Caco-2 (cell line): ENCODE data around the gene PATJ. TPM values are rescaled to one million over a fixed set of nuclear protein-coding genes. Genes with fewer than 3 reads are reported as not detected.
"Not testable (repeated sequence)": the region's sequence is repeated elsewhere in the genome, so short reads cannot be mapped to it uniquely, and the experiment has no call there.

Source experiments
- BruUV-seq: library from RNA; stranded (reverse); fragments of 400-500 nt; replicated peaks from 2 replicates; lab custom pipeline; 2021; lab: Mats Ljungman, UMichigan
- CTCF ChIA-PET: fragments of 300-600 bp; sonication (Branson Sonifier 250); formaldehyde crosslinking; loops from one replicate; lab custom pipeline; 2022; ENCODE audit warnings: antibody characterized with exemption; lab: Charles Lee
- POLR2A ChIA-PET: fragments of 300-600 bp; sonication (Branson Sonifier 250); formaldehyde crosslinking; loops from one replicate; lab custom pipeline; 2022; ENCODE audit warnings: antibody characterized with exemption; lab: Charles Lee
- DNase-seq, 2 experiments: peaks; one replicate each; pipeline versions ENCODE4 v3.0.0 to v3.0.0-alpha.2; 2020 to 2022
- H3K27me3 ChIP-seq: replicated peaks from 2 replicates; pipeline ENCODE4 v1.6.0; 2011; ENCODE audit warnings: low read length; ENCODE audit not compliant: control insufficient read depth, insufficient read depth
- H3K36me3 ChIP-seq: 2 replicates; pipeline ENCODE4 v1.5.1; 2011; ENCODE audit warnings: low read length; ENCODE audit not compliant: control insufficient read depth, insufficient read depth
- H3K4me1 ChIP-seq: fragments of 250-450 bp; sonication (Bioruptor Pico); 2 replicates; pipeline ENCODE4 v1.5.1; 2020; ENCODE audit warnings: mild to moderate bottlenecking
- H3K4me3 ChIP-seq: 2 replicates; pipeline ENCODE4 v1.5.1; 2011; ENCODE audit warnings: low read depth, mild to moderate bottlenecking, control low read depth, low read length
- H3K9me3 ChIP-seq: fragments of 250-450 bp; sonication (Bioruptor Pico); 2 replicates; pipeline ENCODE4 v1.5.1; 2020; ENCODE audit warnings: mild to moderate bottlenecking, moderate library complexity
- H3K27ac Mint-ChIP-seq: one replicate; pipeline ENCODE4 v1.8.0; 2022; ENCODE audit warnings: mixed read lengths; ENCODE audit not compliant: unreplicated experiment
- H3K27me3 Mint-ChIP-seq: one replicate; pipeline ENCODE4 v1.8.0; 2022; ENCODE audit warnings: mixed read lengths; ENCODE audit not compliant: insufficient read depth, unreplicated experiment
- H3K36me3 Mint-ChIP-seq: one replicate; pipeline ENCODE4 v1.8.0; 2022; ENCODE audit warnings: mild to moderate bottlenecking, mixed read lengths; ENCODE audit not compliant: insufficient read depth, unreplicated experiment
- H3K4me1 Mint-ChIP-seq: one replicate; pipeline ENCODE4 v1.8.0; 2022; ENCODE audit warnings: low read depth, mixed read lengths; ENCODE audit not compliant: unreplicated experiment
- H3K4me3 Mint-ChIP-seq: one replicate; pipeline ENCODE4 v1.8.0; 2022; ENCODE audit warnings: mild to moderate bottlenecking, moderate library complexity, mixed read lengths; ENCODE audit not compliant: unreplicated experiment
- H3K9me3 Mint-ChIP-seq: one replicate; pipeline ENCODE4 v1.8.0; 2022; ENCODE audit warnings: mixed read lengths; ENCODE audit not compliant: unreplicated experiment
- intact Hi-C: fragments of 100-400 bp; cut with micrococcal nuclease; formaldehyde crosslinking; loops from one replicate; pipeline ENCODE4 v1.10.0; 2022; ENCODE audit not compliant: unreplicated experiment
- total RNA-seq: library from RNA; stranded (reverse); gene quantifications from 2 replicates; pipeline ENCODE4 v1.2.3, GENCODE V29; 2022
- TF ChIP-seq, protein P1 (sequence below), 2 experiments: fragments of 200-600 bp in 1 of 2; IDR thresholded peaks; 1 replicate in 1 of 2; 2 replicates in 1 of 2; pipeline versions ENCODE4 v1.5.1 to v1.8.0; 2011 to 2022; ENCODE audit warnings: antibody characterized with exemption in 1 of 2, control low read depth in 1 of 2, inconsistent platforms in 1 of 2, low read depth in 1 of 2, low read length in 1 of 2, mild to moderate bottlenecking in 1 of 2, moderate library complexity in 1 of 2; ENCODE audit not compliant: insufficient read depth in 1 of 2, severe bottlenecking in 1 of 2, unreplicated experiment in 1 of 2

PATJ gene
- total RNA-seq, 1 experiment from 2014 or later = 31.6 TPM

GRCh38 chr1:62183164-62184020, 441.1 kb downstream of the PATJ start:
- H3K9me3 ChIP-seq, H3K27me3 Mint-ChIP-seq, H3K9me3 Mint-ChIP-seq, H3K27ac Mint-ChIP-seq, H3K36me3 ChIP-seq, DNase-seq, H3K36me3 Mint-ChIP-seq, H3K4me3 Mint-ChIP-seq, H3K4me1 ChIP-seq, H3K4me3 ChIP-seq, BruUV-seq, POLR2A ChIA-PET, H3K27me3 ChIP-seq, intact Hi-C loops, CTCF ChIA-PET: not testable (repeated sequence)
- H3K4me1 Mint-ChIP-seq = peaks cover 18% of the 10 kb centered on the region

DNA sequence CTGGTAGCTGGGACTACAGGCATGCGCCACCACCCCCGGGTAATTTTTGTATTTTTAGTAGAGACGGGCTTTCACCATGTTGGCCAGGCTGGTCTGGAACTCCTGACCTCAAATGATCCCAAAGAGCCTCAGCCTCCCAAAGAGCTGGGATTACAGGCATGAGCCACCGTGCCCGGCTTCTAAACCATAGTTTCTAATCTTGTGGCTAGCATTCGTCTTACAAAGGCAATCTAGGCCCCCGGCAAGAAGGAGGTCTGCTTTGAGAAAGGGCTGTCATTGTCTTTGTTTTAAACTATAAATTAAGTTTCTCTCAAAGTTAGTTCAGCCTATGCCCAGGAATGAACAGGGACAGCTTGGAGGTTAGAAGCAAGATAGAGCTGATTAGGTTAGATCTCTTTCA, 442.1 kb downstream of the PATJ start:
- Mint-ChIP-seq H3K9me3 (no peaks in the 10 kb centered on the region), H3K36me3 (peaks cover 4% of the 10 kb centered on the region), H3K27me3 (no peaks in the 10 kb centered on the region), H3K27ac (no peak overlapping the region), H3K4me1 (peaks cover 17% of the 10 kb centered on the region), H3K4me3 (no peak overlapping the region)
- Histone ChIP-seq H3K4me1 (no peaks in the 10 kb centered on the region), H3K4me3 (no peak overlapping the region), H3K27me3 (no peaks in the 10 kb centered on the region), H3K9me3 (no peaks in the 10 kb centered on the region), H3K36me3 (no peaks in the 10 kb centered on the region)
- BruUV-seq = no TSS peak
- intact Hi-C loops = no loop called here
- no peak for DNase-seq
- TF ChIP-seq, protein P1, sequence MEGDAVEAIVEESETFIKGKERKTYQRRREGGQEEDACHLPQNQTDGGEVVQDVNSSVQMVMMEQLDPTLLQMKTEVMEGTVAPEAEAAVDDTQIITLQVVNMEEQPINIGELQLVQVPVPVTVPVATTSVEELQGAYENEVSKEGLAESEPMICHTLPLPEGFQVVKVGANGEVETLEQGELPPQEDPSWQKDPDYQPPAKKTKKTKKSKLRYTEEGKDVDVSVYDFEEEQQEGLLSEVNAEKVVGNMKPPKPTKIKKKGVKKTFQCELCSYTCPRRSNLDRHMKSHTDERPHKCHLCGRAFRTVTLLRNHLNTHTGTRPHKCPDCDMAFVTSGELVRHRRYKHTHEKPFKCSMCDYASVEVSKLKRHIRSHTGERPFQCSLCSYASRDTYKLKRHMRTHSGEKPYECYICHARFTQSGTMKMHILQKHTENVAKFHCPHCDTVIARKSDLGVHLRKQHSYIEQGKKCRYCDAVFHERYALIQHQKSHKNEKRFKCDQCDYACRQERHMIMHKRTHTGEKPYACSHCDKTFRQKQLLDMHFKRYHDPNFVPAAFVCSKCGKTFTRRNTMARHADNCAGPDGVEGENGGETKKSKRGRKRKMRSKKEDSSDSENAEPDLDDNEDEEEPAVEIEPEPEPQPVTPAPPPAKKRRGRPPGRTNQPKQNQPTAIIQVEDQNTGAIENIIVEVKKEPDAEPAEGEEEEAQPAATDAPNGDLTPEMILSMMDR (IDR thresholded peaks at IDR 0.05; ENCODE audit: insufficient read depth in 1 of 2, low read depth in 1 of 2, low read length in 1 of 2, severe bottlenecking in 1 of 2, unreplicated experiment in 1 of 2) = no peak
- POLR2A ChIA-PET = interaction anchor here (1.0 kb wide), 1 partner anchor 252 kb away, joined by 3 read pairs; no protein-coding TSS in a partner anchor
- CTCF ChIA-PET = no interaction called here

DNA sequence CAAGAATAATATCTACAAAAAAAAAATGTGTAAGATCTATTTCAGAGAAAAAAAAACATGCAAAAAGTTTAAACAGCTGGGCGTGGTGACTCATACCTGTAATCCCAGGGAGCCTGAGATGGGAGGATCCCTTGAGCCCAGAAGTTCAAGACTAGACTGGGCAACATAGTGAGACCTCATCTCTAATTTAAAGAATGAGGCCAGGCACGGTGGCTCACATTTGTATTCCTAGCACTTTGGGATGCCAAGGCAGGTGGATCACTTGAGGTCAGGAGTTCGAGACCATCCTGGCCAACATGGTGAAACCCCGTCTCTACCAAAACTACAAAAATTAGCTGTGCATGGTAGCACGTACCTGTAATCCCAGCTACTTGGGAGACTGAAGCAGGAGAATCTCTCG, 443.0 kb downstream of the PATJ start:
- H3K36me3 ChIP-seq, intact Hi-C loops, H3K4me1 ChIP-seq, H3K4me3 ChIP-seq, H3K9me3 ChIP-seq, CTCF ChIA-PET, H3K9me3 Mint-ChIP-seq, BruUV-seq, H3K36me3 Mint-ChIP-seq, H3K27me3 ChIP-seq, H3K4me3 Mint-ChIP-seq, H3K27ac Mint-ChIP-seq, DNase-seq, H3K27me3 Mint-ChIP-seq: not testable (repeated sequence)
- POLR2A ChIA-PET = interaction anchor here (1.0 kb wide), 1 partner anchor 251 kb away, joined by 3 read pairs; no protein-coding TSS in a partner anchor
- H3K4me1 Mint-ChIP-seq = peaks cover 11% of the 10 kb centered on the region

GRCh38 chr1:62185677-62186076, 443.4 kb downstream of the PATJ start:
- no TSS peak for BruUV-seq
- H3K4me3 ChIP-seq = no peak overlapping the region
- Mint-ChIP-seq H3K36me3 (peaks cover 4% of the 10 kb centered on the region), H3K27me3 (no peaks in the 10 kb centered on the region), H3K4me1 (peaks cover 11% of the 10 kb centered on the region), H3K27ac (no peak overlapping the region), H3K9me3 (no peaks in the 10 kb centered on the region), H3K4me3 (no peak overlapping the region)
- no peaks in the 10 kb centered on the region for H3K9me3 ChIP-seq
- H3K4me1 ChIP-seq = no peaks in the 10 kb centered on the region
- ChIA-PET POLR2A (interaction anchor here (1.0 kb wide), 1 partner anchor 250 kb away, joined by 3 read pairs; no protein-coding TSS in a partner anchor), CTCF (no interaction called here)
- intact Hi-C loops = no loop called here
- no peaks in the 10 kb centered on the region for H3K36me3 ChIP-seq
- no peak for DNase-seq
- H3K27me3 ChIP-seq = no peaks in the 10 kb centered on the region
- TF ChIP-seq, protein P1 (IDR thresholded peaks at IDR 0.05; ENCODE audit: insufficient read depth in 1 of 2, low read depth in 1 of 2, low read length in 1 of 2, severe bottlenecking in 1 of 2, unreplicated experiment in 1 of 2) = no peak
